DOHH2 (cell line): Measurements from ENCODE around the gene SOX11.

Source experiments
- H3F3A ChIP-seq: fragments of 200-600 bp; sonication (generic), shearing (Covaris generic); 2 replicates; pipeline ENCODE4 v1.6.0; 2016; ENCODE audit warnings: antibody characterized with exemption, mild to moderate bottlenecking; ENCODE audit not compliant: control insufficient read depth, insufficient read depth
- H3K27ac ChIP-seq: fragments of 200-600 bp; sonication (generic); 2 replicates; pipeline ENCODE4 v1.5.1; 2014; ENCODE audit warnings: low read depth, mild to moderate bottlenecking, low read length, moderate library complexity
- H3K27me3 ChIP-seq: fragments of 200-600 bp; sonication (generic); 2 replicates; pipeline ENCODE4 v1.6.1; 2014; ENCODE audit warnings: mild to moderate bottlenecking, low read length, mixed read lengths; ENCODE audit not compliant: control insufficient read depth
- H3K36me3 ChIP-seq: fragments of 200-600 bp; sonication (generic); 2 replicates; pipeline ENCODE4 v1.6.1; 2014; ENCODE audit warnings: mild to moderate bottlenecking, low read length, moderate library complexity, mixed read lengths; ENCODE audit not compliant: control insufficient read depth
- H3K4me1 ChIP-seq: fragments of 200-600 bp; sonication (generic); 2 replicates; pipeline ENCODE4 v1.6.1; 2014; ENCODE audit warnings: mild to moderate bottlenecking, low read length, mixed read lengths; ENCODE audit not compliant: control insufficient read depth
- H3K4me2 ChIP-seq: fragments of 200-600 bp; sonication (generic); 2 replicates; pipeline ENCODE4 v1.6.0; 2014; ENCODE audit warnings: mild to moderate bottlenecking, low read length, moderate library complexity
- H3K4me3 ChIP-seq: fragments of 200-600 bp; sonication (generic); 2 replicates; pipeline ENCODE4 v1.5.1; 2014; ENCODE audit warnings: mild to moderate bottlenecking, low read length, mixed read lengths
- H3K79me2 ChIP-seq: fragments of 200-600 bp; sonication (generic); 2 replicates; pipeline ENCODE4 v1.6.1; 2014; ENCODE audit warnings: mild to moderate bottlenecking, low read length, mixed read lengths; ENCODE audit not compliant: control insufficient read depth
- H3K9me2 ChIP-seq: fragments of 200-600 bp; sonication (generic); replicated peaks from 2 replicates; pipeline ENCODE4 v1.6.1; 2014; ENCODE audit warnings: mild to moderate bottlenecking, low read length, mixed read lengths; ENCODE audit not compliant: control insufficient read depth
- H3K9me3 ChIP-seq: fragments of 200-600 bp; sonication (generic); 2 replicates; pipeline ENCODE4 v1.6.1; 2014; ENCODE audit warnings: antibody characterized with exemption, low read length, mixed read lengths; ENCODE audit not compliant: control insufficient read depth, insufficient read depth
- H4K20me1 ChIP-seq: fragments of 200-600 bp; sonication (generic); 2 replicates; pipeline ENCODE4 v1.6.0; 2014; ENCODE audit warnings: low read depth, mild to moderate bottlenecking, antibody characterized with exemption, low read length, moderate library complexity; ENCODE audit not compliant: control insufficient read depth, insufficient read depth
- EZH2phosphoT487 ChIP-seq: fragments of 200-600 bp; sonication (generic); IDR thresholded peaks from 2 replicates; pipeline ENCODE4 v1.6.1; 2017; ENCODE audit warnings: borderline replicate concordance, mild to moderate bottlenecking, antibody characterized with exemption, low read length, moderate library complexity, mixed read lengths
- TF ChIP-seq, protein P1 (sequence below): fragments of 200-600 bp; sonication (generic); IDR thresholded peaks from one replicate; pipeline ENCODE4 v1.5.1; 2014; ENCODE audit warnings: antibody characterized with exemption, mild to moderate bottlenecking, low read depth, low read length; ENCODE audit not compliant: poor library complexity, severe bottlenecking

SOX11 gene

DNA sequence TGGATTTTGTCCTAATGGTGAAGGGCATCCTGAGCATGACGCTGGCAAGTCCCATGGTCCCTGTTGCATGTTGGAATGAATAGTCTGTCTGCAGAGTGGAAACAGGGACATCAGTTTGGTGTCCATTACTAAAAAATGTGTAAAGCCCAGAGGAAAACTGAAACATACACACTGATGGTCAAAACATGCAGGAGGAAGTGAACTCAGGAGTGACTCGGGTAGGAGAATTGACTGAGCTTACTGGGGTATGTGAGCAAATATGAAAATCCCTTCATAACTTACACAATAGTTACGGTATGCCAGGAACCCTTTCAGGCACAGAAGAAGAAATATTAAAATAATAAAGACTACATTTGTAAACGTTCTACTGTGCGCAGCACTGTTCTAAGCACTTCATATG is 5.6 kb upstream of the SOX11 start:
- Histone ChIP-seq H3K4me2 (no peak overlapping the region), H3K36me3 (no peaks in the 10 kb centered on the region), H3K4me3 (no peak overlapping the region), H4K20me1 (no peaks in the 10 kb centered on the region), H3K4me1 (no peaks in the 10 kb centered on the region), H3F3A (no peaks in the 10 kb centered on the region), H3K9me2 (no peaks in the 10 kb centered on the region), H3K27ac (no peak overlapping the region), H3K27me3 (no peaks in the 10 kb centered on the region), H3K9me3 (peaks cover 3% of the 10 kb centered on the region; the same call in 1 of the 2 replicates), H3K79me2 (no peaks in the 10 kb centered on the region)
- no peak for TF ChIP-seq EZH2phosphoT487
- TF ChIP-seq, protein P1, sequence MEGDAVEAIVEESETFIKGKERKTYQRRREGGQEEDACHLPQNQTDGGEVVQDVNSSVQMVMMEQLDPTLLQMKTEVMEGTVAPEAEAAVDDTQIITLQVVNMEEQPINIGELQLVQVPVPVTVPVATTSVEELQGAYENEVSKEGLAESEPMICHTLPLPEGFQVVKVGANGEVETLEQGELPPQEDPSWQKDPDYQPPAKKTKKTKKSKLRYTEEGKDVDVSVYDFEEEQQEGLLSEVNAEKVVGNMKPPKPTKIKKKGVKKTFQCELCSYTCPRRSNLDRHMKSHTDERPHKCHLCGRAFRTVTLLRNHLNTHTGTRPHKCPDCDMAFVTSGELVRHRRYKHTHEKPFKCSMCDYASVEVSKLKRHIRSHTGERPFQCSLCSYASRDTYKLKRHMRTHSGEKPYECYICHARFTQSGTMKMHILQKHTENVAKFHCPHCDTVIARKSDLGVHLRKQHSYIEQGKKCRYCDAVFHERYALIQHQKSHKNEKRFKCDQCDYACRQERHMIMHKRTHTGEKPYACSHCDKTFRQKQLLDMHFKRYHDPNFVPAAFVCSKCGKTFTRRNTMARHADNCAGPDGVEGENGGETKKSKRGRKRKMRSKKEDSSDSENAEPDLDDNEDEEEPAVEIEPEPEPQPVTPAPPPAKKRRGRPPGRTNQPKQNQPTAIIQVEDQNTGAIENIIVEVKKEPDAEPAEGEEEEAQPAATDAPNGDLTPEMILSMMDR: no peak

GRCh38 chr2:5689750-5690149 is 2.4 kb upstream of the SOX11 start:
- no peaks in the 10 kb centered on the region for H4K20me1 ChIP-seq
- peaks cover 3% of the 10 kb centered on the region; the same call in 1 of the 2 replicates for H3K9me3 ChIP-seq
- no peaks in the 10 kb centered on the region for H3F3A ChIP-seq
- H3K27me3 ChIP-seq: no peaks in the 10 kb centered on the region
- no peaks in the 10 kb centered on the region for H3K79me2 ChIP-seq
- no peak overlapping the region for H3K27ac ChIP-seq
- H3K9me2 ChIP-seq: no peaks in the 10 kb centered on the region
- no peaks in the 10 kb centered on the region for H3K4me1 ChIP-seq
- H3K4me3 ChIP-seq: no peak overlapping the region
- TF ChIP-seq, protein P1: no peak
- no peak for TF ChIP-seq EZH2phosphoT487
- H3K4me2 ChIP-seq: no peak overlapping the region
- no peaks in the 10 kb centered on the region for H3K36me3 ChIP-seq

- H3K27me3 ChIP-seq: no peaks in the 10 kb centered on the region
- no peak overlapping the region for H3K4me2 ChIP-seq
These were observed 1.9 kb upstream of the SOX11 start for GRCh38 chr2:5690286-5690685.

More at GRCh38 chr2:5690286-5690685, 1.9 kb upstream of the SOX11 start:
- no peaks in the 10 kb centered on the region for H3K9me2 ChIP-seq
- no peak for TF ChIP-seq EZH2phosphoT487
- TF ChIP-seq, protein P1: no peak
- H3K4me1 ChIP-seq: no peaks in the 10 kb centered on the region
- H3K9me3 ChIP-seq: peaks cover 3% of the 10 kb centered on the region; the same call in 1 of the 2 replicates
- H3K4me3 ChIP-seq: no peak overlapping the region
- H3K27ac ChIP-seq: no peak overlapping the region
- no peaks in the 10 kb centered on the region for H4K20me1 ChIP-seq
- H3F3A ChIP-seq: no peaks in the 10 kb centered on the region
- no peaks in the 10 kb centered on the region for H3K36me3 ChIP-seq
- H3K79me2 ChIP-seq: no peaks in the 10 kb centered on the region
